ENCODE data around the gene GALNT10. TPM values are rescaled to one million over a fixed set of nuclear protein-coding genes. Genes with fewer than 3 reads are reported as not detected.

The GALNT10 gene
- total RNA-seq, 1 experiment from 2014 or later: 23.4 TPM

DNA sequence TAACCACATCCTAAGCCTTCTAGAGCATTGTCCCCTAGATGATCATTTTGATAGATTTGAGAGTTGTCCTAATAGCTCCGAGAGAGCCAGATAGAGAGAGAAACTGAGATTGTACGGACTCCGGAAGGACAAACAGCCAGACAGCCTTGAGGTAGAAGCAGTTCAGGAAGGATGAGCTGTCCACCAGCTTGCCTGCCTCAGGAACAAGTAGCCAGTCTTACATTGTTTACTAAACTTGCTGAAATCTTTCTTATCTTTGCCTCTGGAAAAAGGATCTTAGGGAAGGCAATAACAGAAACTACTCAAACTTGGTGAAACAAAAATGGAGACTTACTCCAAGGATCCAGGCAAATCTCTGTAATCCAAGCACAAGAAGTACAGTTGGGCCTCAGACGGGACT lies 216.3 kb downstream of the GALNT10 start:
- no peaks in the 10 kb centered on the region for H3K9me3 ChIP-seq
- Mint-ChIP-seq H3K9me3 (ENCODE audit: unreplicated experiment) (no peaks in the 10 kb centered on the region), H3K4me3 (ENCODE audit: unreplicated experiment) (no peak overlapping the region), H3K4me1 (ENCODE audit: low read depth, unreplicated experiment) (peaks cover 9% of the 10 kb centered on the region), H3K27me3 (ENCODE audit: insufficient read depth, unreplicated experiment) (no peaks in the 10 kb centered on the region), H3K36me3 (ENCODE audit: insufficient read depth, unreplicated experiment) (peaks cover 5% of the 10 kb centered on the region), H3K27ac (ENCODE audit: unreplicated experiment) (no peak overlapping the region)
- H3K27me3 ChIP-seq (replicated peaks; ENCODE audit: control insufficient read depth, insufficient read depth, low read length): no peaks in the 10 kb centered on the region
- no TSS peak for BruUV-seq (replicated peaks)
- no peak overlapping the region for H3K4me3 ChIP-seq (ENCODE audit: low read depth, low read length)
- peaks cover 5% of the 10 kb centered on the region for H3K4me1 ChIP-seq
- intact Hi-C loops (cut with micrococcal nuclease; ENCODE audit: unreplicated experiment): loop anchor here (5.0 kb wide), 2 partner anchors 120 to 165 kb away; no protein-coding TSS in a partner anchor
- TF ChIP-seq, protein P1, sequence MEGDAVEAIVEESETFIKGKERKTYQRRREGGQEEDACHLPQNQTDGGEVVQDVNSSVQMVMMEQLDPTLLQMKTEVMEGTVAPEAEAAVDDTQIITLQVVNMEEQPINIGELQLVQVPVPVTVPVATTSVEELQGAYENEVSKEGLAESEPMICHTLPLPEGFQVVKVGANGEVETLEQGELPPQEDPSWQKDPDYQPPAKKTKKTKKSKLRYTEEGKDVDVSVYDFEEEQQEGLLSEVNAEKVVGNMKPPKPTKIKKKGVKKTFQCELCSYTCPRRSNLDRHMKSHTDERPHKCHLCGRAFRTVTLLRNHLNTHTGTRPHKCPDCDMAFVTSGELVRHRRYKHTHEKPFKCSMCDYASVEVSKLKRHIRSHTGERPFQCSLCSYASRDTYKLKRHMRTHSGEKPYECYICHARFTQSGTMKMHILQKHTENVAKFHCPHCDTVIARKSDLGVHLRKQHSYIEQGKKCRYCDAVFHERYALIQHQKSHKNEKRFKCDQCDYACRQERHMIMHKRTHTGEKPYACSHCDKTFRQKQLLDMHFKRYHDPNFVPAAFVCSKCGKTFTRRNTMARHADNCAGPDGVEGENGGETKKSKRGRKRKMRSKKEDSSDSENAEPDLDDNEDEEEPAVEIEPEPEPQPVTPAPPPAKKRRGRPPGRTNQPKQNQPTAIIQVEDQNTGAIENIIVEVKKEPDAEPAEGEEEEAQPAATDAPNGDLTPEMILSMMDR (IDR thresholded peaks at IDR 0.05; ENCODE audit: insufficient read depth in 1 of 2, low read depth in 1 of 2, low read length in 1 of 2, severe bottlenecking in 1 of 2, unreplicated experiment in 1 of 2): no peak
- H3K36me3 ChIP-seq (ENCODE audit: control insufficient read depth, insufficient read depth, low read length): no peaks in the 10 kb centered on the region
- ChIA-PET POLR2A (no interaction called here), CTCF (no interaction called here)
- no peak for DNase-seq

DNA sequence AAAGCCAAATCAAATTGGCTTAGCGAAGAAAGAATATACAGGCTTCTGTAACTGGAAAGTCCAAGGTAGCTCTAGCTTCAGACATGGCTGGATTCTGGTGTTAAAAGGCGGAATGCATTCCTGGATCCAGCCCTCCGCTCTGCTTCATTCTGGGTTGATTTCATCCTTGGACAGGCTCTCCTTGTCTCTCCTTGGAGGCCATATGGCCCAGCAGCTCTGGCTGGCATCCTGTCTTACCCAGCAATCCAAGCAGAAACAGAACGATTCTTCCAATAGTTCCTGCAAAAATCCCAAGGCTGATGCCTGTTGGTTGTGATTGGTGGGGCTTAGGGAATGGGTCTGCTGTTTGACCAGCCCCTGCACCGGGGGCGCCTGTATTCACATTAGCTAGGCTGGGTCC lies 218.3 kb downstream of the GALNT10 start:
- intact Hi-C loops (cut with micrococcal nuclease; ENCODE audit: unreplicated experiment): loop anchor here (5.0 kb wide), 2 partner anchors 122 to 167 kb away; no protein-coding TSS in a partner anchor
- no peaks in the 10 kb centered on the region for H3K9me3 ChIP-seq
- Mint-ChIP-seq H3K4me1 (ENCODE audit: low read depth, unreplicated experiment) (peaks cover 9% of the 10 kb centered on the region), H3K27ac (ENCODE audit: unreplicated experiment) (no peak overlapping the region), H3K27me3 (ENCODE audit: insufficient read depth, unreplicated experiment) (no peaks in the 10 kb centered on the region), H3K4me3 (ENCODE audit: unreplicated experiment) (no peak overlapping the region), H3K9me3 (ENCODE audit: unreplicated experiment) (no peaks in the 10 kb centered on the region), H3K36me3 (ENCODE audit: insufficient read depth, unreplicated experiment) (peaks cover 10% of the 10 kb centered on the region)
- no peak for DNase-seq
- ChIA-PET POLR2A (no interaction called here), CTCF (interaction anchor here (0.6 kb wide), 1 partner anchor 313 kb away, joined by 4 read pairs; no protein-coding TSS in a partner anchor)
- H3K27me3 ChIP-seq (replicated peaks; ENCODE audit: control insufficient read depth, insufficient read depth, low read length): no peaks in the 10 kb centered on the region
- BruUV-seq (replicated peaks): no TSS peak
- H3K4me1 ChIP-seq: peaks cover 5% of the 10 kb centered on the region
- TF ChIP-seq, protein P1 (IDR thresholded peaks at IDR 0.05; ENCODE audit: insufficient read depth in 1 of 2, low read depth in 1 of 2, low read length in 1 of 2, severe bottlenecking in 1 of 2, unreplicated experiment in 1 of 2): no peak
- H3K4me3 ChIP-seq (ENCODE audit: low read depth, low read length): no peak overlapping the region
- no peaks in the 10 kb centered on the region for H3K36me3 ChIP-seq (ENCODE audit: control insufficient read depth, insufficient read depth, low read length)

DNA sequence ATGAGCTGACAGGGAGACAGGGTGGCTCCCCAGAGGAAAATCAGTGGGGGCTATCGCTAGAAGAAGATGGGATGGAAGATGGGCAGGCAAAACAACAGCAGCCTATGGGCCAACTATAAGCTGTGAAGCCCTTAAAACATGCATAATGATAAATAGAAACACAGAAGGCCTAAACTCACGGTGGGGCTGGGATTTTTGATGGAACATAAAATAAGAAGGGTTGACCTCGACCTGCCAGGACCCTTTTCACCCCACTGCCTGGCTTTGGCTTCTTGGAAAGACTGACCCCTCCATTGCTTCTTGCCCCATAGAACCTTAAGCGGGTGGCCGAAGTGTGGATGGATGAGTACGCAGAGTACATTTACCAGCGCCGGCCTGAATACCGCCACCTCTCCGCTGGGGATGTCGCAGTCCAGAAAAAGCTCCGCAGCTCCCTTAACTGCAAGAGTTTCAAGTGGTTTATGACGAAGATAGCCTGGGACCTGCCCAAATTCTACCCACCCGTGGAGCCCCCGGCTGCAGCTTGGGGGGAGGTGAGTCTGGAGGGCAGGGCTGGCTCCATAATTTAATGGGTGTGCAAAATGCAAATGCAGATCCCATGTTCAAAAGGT lies 218.8 kb downstream of the GALNT10 start:
- Mint-ChIP-seq H3K27me3 (ENCODE audit: insufficient read depth, unreplicated experiment) (no peaks in the 10 kb centered on the region), H3K4me1 (ENCODE audit: low read depth, unreplicated experiment) (peaks cover 9% of the 10 kb centered on the region), H3K9me3 (ENCODE audit: unreplicated experiment) (no peaks in the 10 kb centered on the region), H3K36me3 (ENCODE audit: insufficient read depth, unreplicated experiment) (peaks cover 10% of the 10 kb centered on the region), H3K4me3 (ENCODE audit: unreplicated experiment) (no peak overlapping the region), H3K27ac (ENCODE audit: unreplicated experiment) (no peak overlapping the region)
- H3K4me3 ChIP-seq (ENCODE audit: low read depth, low read length): no peak overlapping the region
- no TSS peak for BruUV-seq (replicated peaks)
- no peaks in the 10 kb centered on the region for H3K36me3 ChIP-seq (ENCODE audit: control insufficient read depth, insufficient read depth, low read length)
- no peak for DNase-seq
- TF ChIP-seq, protein P1 (IDR thresholded peaks at IDR 0.05; ENCODE audit: insufficient read depth in 1 of 2, low read depth in 1 of 2, low read length in 1 of 2, severe bottlenecking in 1 of 2, unreplicated experiment in 1 of 2): no peak
- no peaks in the 10 kb centered on the region for H3K9me3 ChIP-seq
- intact Hi-C loops (cut with micrococcal nuclease; ENCODE audit: unreplicated experiment): loop anchor here (5.0 kb wide), 2 partner anchors 122 to 167 kb away; no protein-coding TSS in a partner anchor
- no peaks in the 10 kb centered on the region for H3K27me3 ChIP-seq (replicated peaks; ENCODE audit: control insufficient read depth, insufficient read depth, low read length)
- H3K4me1 ChIP-seq: peaks cover 5% of the 10 kb centered on the region
- CTCF ChIA-PET: interaction anchor here (0.6 kb wide), 1 partner anchor 312 kb away, joined by 4 read pairs; no protein-coding TSS in a partner anchor
- POLR2A ChIA-PET: no interaction called here
